NCI-H2081 treated with DMSO at 0.1 percent for 48 hours (cell line): ENCODE measurements around the gene C1R.

Experiments used
- DNase-seq: peaks from one replicate; lab custom pipeline; 2025; lab: John Stamatoyannopoulos, UW

Gene C1R

DNA sequence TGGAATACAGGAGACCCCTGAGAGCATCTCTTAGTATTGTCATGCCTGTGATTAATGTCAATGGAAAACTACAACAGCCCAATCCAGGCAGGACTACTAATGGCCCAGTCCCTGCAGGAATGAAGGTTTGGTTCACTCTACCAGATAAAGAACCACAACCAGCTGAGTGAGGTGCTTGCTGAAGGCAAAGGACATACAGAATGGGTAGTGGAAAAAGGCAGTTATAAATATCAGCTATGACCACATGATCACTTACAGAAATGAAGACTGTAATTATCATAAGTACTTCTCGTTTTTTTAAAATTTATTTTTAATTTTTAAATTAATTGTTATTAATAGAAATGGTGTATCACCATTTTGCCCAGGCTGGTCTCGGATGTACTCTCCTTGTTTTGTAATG is 56.8 kb downstream of the C1R start:
- DNase-seq = no peak

DNA sequence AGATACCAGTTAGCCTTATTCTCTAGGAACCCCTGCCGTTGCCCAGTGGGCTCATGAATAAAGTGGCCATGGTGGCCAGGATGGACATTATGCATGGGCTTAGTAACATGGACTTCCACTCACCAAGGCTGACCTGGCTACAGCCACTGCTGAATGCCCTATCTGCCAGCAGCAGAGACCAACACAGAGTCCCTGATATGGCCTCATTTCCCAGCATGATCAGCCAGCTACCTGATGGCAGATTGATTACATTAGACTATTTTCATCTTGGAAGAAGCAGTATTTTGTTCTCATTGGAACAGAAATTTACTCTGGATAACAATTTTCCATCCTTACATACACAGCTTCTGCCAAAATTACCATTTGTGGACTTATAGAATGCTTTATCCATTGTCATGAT is 57.8 kb downstream of the C1R start:
- no peak for DNase-seq

DNA sequence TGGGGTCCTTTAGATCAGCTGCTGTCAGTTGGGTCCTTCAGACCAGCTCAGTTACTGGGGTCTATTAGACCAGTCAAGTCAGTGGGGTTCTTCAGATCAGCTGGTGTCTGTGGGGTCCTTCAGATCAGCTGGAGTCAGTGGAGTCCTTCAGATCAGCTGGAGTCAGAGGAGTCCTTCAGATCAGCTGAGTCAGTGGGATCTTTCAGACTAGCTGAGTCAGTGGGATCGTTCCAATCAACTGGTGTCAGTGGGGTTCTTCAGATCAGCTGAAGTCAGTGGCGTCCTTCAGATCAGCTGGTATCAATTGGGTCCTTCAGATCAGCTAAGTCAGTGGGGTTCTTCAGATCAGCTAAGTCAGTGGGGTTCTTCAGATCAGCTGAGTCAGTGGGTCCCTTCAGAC is 59.3 kb downstream of the C1R start:
- DNase-seq = no peak

- DNase-seq = no peak
Measured at GRCh38 chr12:7031306-7031705, 60.9 kb downstream of the C1R start.
